HepG2 (cell line): ENCODE results near the gene SF3B6. TPM values are rescaled to one million over a fixed set of nuclear protein-coding genes. Genes with fewer than 3 reads are reported as not detected.

Experiments used
- ASH2L ChIP-seq: fragments of 300-600, 200-600 bp; sonication (generic); IDR thresholded peaks from 2 replicates; pipeline ENCODE4 v1.7.0; 2017; ENCODE audit warnings: low read depth, mild to moderate bottlenecking, moderate library complexity, mixed read lengths, low read length; ENCODE audit not compliant: insufficient read length
- BORCS8-MEF2B ChIP-seq: sonication (generic); formaldehyde crosslinking; IDR thresholded peaks from 2 replicates; pipeline ENCODE4 v1.8.0; 2022; ENCODE audit warnings: mild to moderate bottlenecking, missing genetic modification reagents
- BRD4 ChIP-seq: sonication (generic); formaldehyde crosslinking; IDR thresholded peaks from 2 replicates; pipeline ENCODE4 v1.4.0; 2020; ENCODE audit warnings: missing genetic modification reagents
- CHCHD3 ChIP-seq: sonication (generic); formaldehyde crosslinking; IDR thresholded peaks from 2 replicates; pipeline ENCODE4 v1.8.0; 2022; ENCODE audit warnings: mild to moderate bottlenecking, missing genetic modification reagents, moderate library complexity
- HINFP ChIP-seq: sonication (generic); formaldehyde crosslinking; IDR thresholded peaks from 2 replicates; pipeline ENCODE4 v1.4.0; 2020; ENCODE audit warnings: low read depth, mild to moderate bottlenecking, missing genetic modification reagents
- HNF4G ChIP-seq, 2 experiments: sonication (generic) in 1 of 2; formaldehyde crosslinking in 1 of 2; IDR thresholded peaks; 2 replicates each; pipeline versions ENCODE4 v1.4.0 to v1.6.1; 2011 to 2020; ENCODE audit warnings: borderline replicate concordance in 2 of 2, low read depth in 2 of 2, mild to moderate bottlenecking in 2 of 2, low read length in 1 of 2, missing genetic modification reagents in 1 of 2, moderate library complexity in 1 of 2
- KDM6A ChIP-seq: IDR thresholded peaks from 2 replicates; pipeline ENCODE4 v1.6.1; 2016; ENCODE audit warnings: low read depth
- KMT2A ChIP-seq: sonication (generic); formaldehyde crosslinking; IDR thresholded peaks from 2 replicates; pipeline ENCODE4 v1.4.0; 2020; ENCODE audit warnings: missing genetic modification reagents
- NONO ChIP-seq, 2 experiments: fragments of 450-650 bp in 1 of 2; sonication (generic) in 1 of 2; formaldehyde crosslinking in 1 of 2; IDR thresholded peaks in 1 of 2; conservative IDR thresholded peaks in 1 of 2; 2 replicates each; pipeline versions ENCODE4 v1.6.1 to v1.8.0; 2017 to 2022; ENCODE audit warnings: mild to moderate bottlenecking in 1 of 2, missing genetic modification reagents in 1 of 2, moderate library complexity in 1 of 2
- POGZ ChIP-seq: sonication (generic); formaldehyde crosslinking; IDR thresholded peaks from 2 replicates; pipeline ENCODE4 v1.4.0; 2020; ENCODE audit warnings: mild to moderate bottlenecking, missing genetic modification reagents
- RFX5 ChIP-seq: IDR thresholded peaks from 2 replicates; pipeline ENCODE4 v1.6.1; 2011; ENCODE audit warnings: low read depth, low read length, improper control_type of control experiment
- SP5 ChIP-seq: IDR thresholded peaks from 2 replicates; pipeline ENCODE4 v1.6.1; 2016; ENCODE audit warnings: low read depth, borderline replicate concordance
- SRF ChIP-seq: IDR thresholded peaks from 2 replicates; pipeline ENCODE4 v1.6.1; 2011; ENCODE audit warnings: mild to moderate bottlenecking, low read depth, low read length, moderate library complexity
- SRSF1 ChIP-seq: fragments of 200-400 bp; formaldehyde crosslinking; optimal IDR thresholded peaks from 2 replicates; pipeline ENCODE3; 2017; ENCODE audit warnings: mild to moderate bottlenecking, low read depth, low read length, moderate library complexity
- TEAD2 ChIP-seq: sonication (generic); formaldehyde crosslinking; IDR thresholded peaks from 2 replicates; pipeline ENCODE4 v1.9.0; 2021; ENCODE audit warnings: missing genetic modification reagents
- UBTF ChIP-seq: sonication (generic); formaldehyde crosslinking; IDR thresholded peaks from 2 replicates; pipeline ENCODE4 v1.4.0; 2020; ENCODE audit warnings: mild to moderate bottlenecking, missing genetic modification reagents
- USF2 ChIP-seq, 2 experiments: sonication (generic) in 1 of 2; formaldehyde crosslinking in 1 of 2; IDR thresholded peaks; 2 replicates each; pipeline versions ENCODE4 v1.5.1 to v1.6.1; 2011 to 2020; ENCODE audit warnings: borderline replicate concordance in 1 of 2, low read depth in 1 of 2, low read length in 1 of 2, mild to moderate bottlenecking in 1 of 2, missing genetic modification reagents in 1 of 2, moderate library complexity in 1 of 2
- ZBTB3 ChIP-seq: sonication (generic); formaldehyde crosslinking; IDR thresholded peaks from 2 replicates; pipeline ENCODE4 v1.4.0; 2020; ENCODE audit warnings: low read depth, mild to moderate bottlenecking, moderate library complexity, missing genetic modification reagents, borderline replicate concordance
- ZFP36L2 ChIP-seq: sonication (generic); formaldehyde crosslinking; IDR thresholded peaks from 2 replicates; pipeline ENCODE4 v1.4.0; 2020; ENCODE audit warnings: missing genetic modification reagents
- ZNF331 ChIP-seq: sonication (generic); formaldehyde crosslinking; IDR thresholded peaks from 2 replicates; pipeline ENCODE4 v1.4.0; 2020; ENCODE audit warnings: missing genetic modification reagents
- ZNF562 ChIP-seq: sonication (generic); formaldehyde crosslinking; IDR thresholded peaks from 2 replicates; pipeline ENCODE4 v1.8.0; 2022; ENCODE audit warnings: missing genetic modification reagents, borderline replicate concordance
- ZNF589 ChIP-seq: sonication (generic); formaldehyde crosslinking; conservative IDR thresholded peaks from 2 replicates; pipeline ENCODE4 v1.8.0; 2022; ENCODE audit warnings: mild to moderate bottlenecking, moderate library complexity, missing genetic modification reagents
- ZNF768 ChIP-seq: sonication (generic); formaldehyde crosslinking; IDR thresholded peaks from 2 replicates; pipeline ENCODE4 v1.4.0; 2020; ENCODE audit warnings: missing genetic modification reagents
- ZZZ3 ChIP-seq: sonication (generic); formaldehyde crosslinking; IDR thresholded peaks from 2 replicates; pipeline ENCODE4 v1.4.0; 2020; ENCODE audit warnings: missing genetic modification reagents, mild to moderate bottlenecking, borderline replicate concordance
- polyA plus RNA-seq, 8 experiments: library from polyadenylated mRNA; depleted of rRNA in 3 of 8; stranded (reverse) in 7 of 8; unstranded in 1 of 8; fragments of >200 nt; fragmentation: Illumina TruSeq in 4 of 8; extraction: Trizol in 4 of 8; gene quantifications; 2 replicates each; pipeline versions ENCODE4 v1.2.1 to v1.2.3, GENCODE V29; 2011 to 2016; ENCODE audit warnings: low read depth in 4 of 8, missing spikeins in 1 of 8, mixed read lengths in 1 of 8; ENCODE audit not compliant: insufficient read depth in 1 of 8
- total RNA-seq, 5 experiments: library from RNA; depleted of rRNA; stranded (reverse); fragments of >200 nt; fragmentation: Illumina TruSeq; extraction: Trizol; gene quantifications; 2 replicates each; pipeline ENCODE4 v1.2.3, GENCODE V29; 2016; ENCODE audit warnings: low read depth in 1 of 5

The SF3B6 gene
- total and polyA plus RNA-seq, 2 of the 13 experiments (the other 11 are each of a cell fraction or from before 2014, with no cell fraction given), result 177 to 182 TPM

- TF ChIP-seq BRD4 (CRISPR knock-in tag), result no peak
- no peak for TF ChIP-seq SRF
- TF ChIP-seq POGZ, result peak; percentile 87
- no peak for TF ChIP-seq ZNF562 (CRISPR knock-in tag)
- peak; percentile 26; the same call in 1 of the 2 replicates for TF ChIP-seq SP5 (CRISPR knock-in tag)
- no peak for TF ChIP-seq ZFP36L2 (CRISPR knock-in tag)
- no peak for TF ChIP-seq NONO (IDR thresholded peaks at IDR 0.05)
- peak; percentile 92 for TF ChIP-seq NONO (CRISPR knock-in tag; conservative IDR thresholded peaks at IDR 0.05)
- peak; percentile 42; the same call in 1 of the 2 replicates for TF ChIP-seq UBTF (CRISPR knock-in tag)
- no peak for TF ChIP-seq USF2 (IDR thresholded peaks at IDR 0.05; ENCODE audit: low read depth, low read length)
- no peak for TF ChIP-seq USF2 (CRISPR knock-in tag; IDR thresholded peaks at IDR 0.05; ENCODE audit: borderline replicate concordance)
- no peak for TF ChIP-seq RFX5
- peak; percentile 53 for TF ChIP-seq ASH2L
- no peak for TF ChIP-seq ZBTB3 (CRISPR knock-in tag)
- peak; percentile 90 for TF ChIP-seq HNF4G (IDR thresholded peaks at IDR 0.05; ENCODE audit: borderline replicate concordance, low read depth, low read length)
- peak; percentile 96 for TF ChIP-seq HNF4G (CRISPR knock-in tag; IDR thresholded peaks at IDR 0.05; ENCODE audit: borderline replicate concordance, low read depth)
- TF ChIP-seq ZNF331 (CRISPR knock-in tag), result peak; percentile 51; the same call in 1 of the 2 replicates
- peak; percentile 88 for TF ChIP-seq KDM6A
- no peak; the same call in 1 of the 2 replicates for TF ChIP-seq BORCS8-MEF2B (CRISPR knock-in tag)
- no peak for TF ChIP-seq ZNF768 (CRISPR knock-in tag)
- no peak for TF ChIP-seq ZZZ3 (CRISPR knock-in tag)
- no peak for TF ChIP-seq CHCHD3
- TF ChIP-seq TEAD2, result 0 out of 2 replicates have a peak, but pooled peaks have one; percentile 69
- TF ChIP-seq HINFP, result no peak
- TF ChIP-seq ZNF589 (CRISPR knock-in tag), result no peak; the same call in none of the 2 replicates
- TF ChIP-seq SRSF1, result no peak
- no peak for TF ChIP-seq KMT2A (CRISPR knock-in tag)
Measured at GRCh38 chr2:24022324-24022974, 53.7 kb downstream of the SF3B6 start (continued).
